Sigmoid colon (tissue), 7 donors: ENCODE data around the gene NTRK3. TPM values are rescaled to one million over a fixed set of nuclear protein-coding genes. Genes with fewer than 3 reads are reported as not detected.

ENCODE experiments used
- DNase-seq: peaks from one replicate; pipeline ENCODE4 v3.0.0-alpha.2; 2019
- H3K27ac ChIP-seq, 4 donors: fragments of 200-600 bp; sonication (generic); one replicate each; pipeline ENCODE4 v1.5.1; 2016 to 2019; ENCODE audit warnings: mild to moderate bottlenecking in 1 of 4
- H3K27me3 ChIP-seq, 3 donors: fragments of 200-600 bp; sonication (generic); one replicate each; pipeline ENCODE4 v1.5.1; 2019; ENCODE audit warnings: mild to moderate bottlenecking in 1 of 3
- H3K36me3 ChIP-seq, 4 donors: fragments of 200-600 bp; sonication (generic); one replicate each; pipeline ENCODE4 v1.5.1; 2016 to 2019
- H3K4me1 ChIP-seq, 4 donors: fragments of 200-600 bp; sonication (generic); one replicate each; pipeline ENCODE4 v1.5.1; 2017 to 2019
- H3K4me3 ChIP-seq, 4 donors: fragments of 200-600 bp; sonication (generic); one replicate each; pipeline ENCODE4 v1.5.1; 2017 to 2019; ENCODE audit warnings: mild to moderate bottlenecking in 2 of 4, moderate library complexity in 1 of 4
- H3K9me3 ChIP-seq, 4 donors: fragments of 200-600 bp in 3 of 4; sonication (generic) in 3 of 4; one replicate each; pipeline versions ENCODE4 v1.5.1 to v1.6.1; 2013 to 2019
- CTCF ChIP-seq, 4 experiments: fragments of 450-650 bp in 3 of 4; fragments of 200-600 bp in 1 of 4; IDR thresholded peaks; one replicate each; pipeline ENCODE4 v1.5.1; 2016 to 2019; ENCODE audit warnings: antibody characterized with exemption in 4 of 4, mild to moderate bottlenecking in 3 of 4, moderate library complexity in 2 of 4
- EP300 ChIP-seq, 4 donors: sonication (generic); formaldehyde crosslinking; IDR thresholded peaks; one replicate each; pipeline ENCODE4 v1.6.1; 2017; ENCODE audit warnings: antibody characterized with exemption in 4 of 4
- POLR2A ChIP-seq, 2 donors: fragments of 450-650 bp; IDR thresholded peaks; one replicate each; pipeline ENCODE4 v1.6.1; 2016; ENCODE audit warnings: antibody characterized with exemption in 2 of 2, mild to moderate bottlenecking in 2 of 2, moderate library complexity in 2 of 2
- POLR2AphosphoS5 ChIP-seq, 4 donors: sonication (generic); formaldehyde crosslinking; IDR thresholded peaks; one replicate each; pipeline ENCODE4 v1.6.1; 2017; ENCODE audit warnings: antibody characterized with exemption in 4 of 4
- WGBS, 2 donors: extraction: QIAGEN DNeasy Blood & Tissue Kit; methylation state at CpG; one replicate each; pipeline ENCODE4 v1.1.7; 2013; 5-methylcytosine and 5-hydroxymethylcytosine counted together
- intact Hi-C: fragments of 100-400 bp; cut with DNase I; formaldehyde crosslinking; loops from one replicate; pipeline ENCODE4 v1.15.1; 2023
- polyA plus RNA-seq, 3 donors: library from polyadenylated mRNA; stranded (reverse); fragments of 200-250 nt; gene quantifications; one replicate each; pipeline ENCODE4 v1.2.3, GENCODE V29; 2013
- total RNA-seq, 4 donors: library from RNA; depleted of rRNA; stranded (reverse); fragments of >200 nt; gene quantifications; one replicate each; pipeline ENCODE4 v1.1.0, GENCODE V29; 2016
- donor health status: healthy with polysubstance abuse.
- donor health status: Bipolar disorder and iron deficiency.
- donor health status: healthy.

The NTRK3 gene
- total and polyA plus RNA-seq, 7 donors, result 1.1 to 13.0 (median 3.6) TPM; not detected in 2

- WGBS, 2 donors, result 90% methylated on average over 13 of the region's 13 CpGs
- Histone ChIP-seq H3K4me1 (no peaks in the 10 kb centered on the region), H3K9me3 (no peaks in the 10 kb centered on the region), H3K36me3 (no peaks in the 10 kb centered on the region), H3K27me3 (no peaks in the 10 kb centered on the region), H3K4me3 (no peak overlapping the region), H3K27ac (no peak overlapping the region)
- TF ChIP-seq CTCF (IDR thresholded peaks at IDR 0.05) (no peak), POLR2A (IDR thresholded peaks at IDR 0.05) (no peak), POLR2AphosphoS5 (IDR thresholded peaks at IDR 0.05) (no peak), EP300 (IDR thresholded peaks at IDR 0.05) (no peak)
- intact Hi-C loops, result no loop called here
- DNase-seq, result no peak
These were observed 223.8 kb downstream of the NTRK3 start for GRCh38 chr15:88032787-88033186.

- TF ChIP-seq EP300 (IDR thresholded peaks at IDR 0.05) (no peak), POLR2AphosphoS5 (IDR thresholded peaks at IDR 0.05) (no peak), CTCF (IDR thresholded peaks at IDR 0.05) (no peak), POLR2A (IDR thresholded peaks at IDR 0.05) (no peak)
- DNase-seq, result no peak
- no peaks in the 10 kb centered on the region for H3K4me1 ChIP-seq
- H3K4me3 ChIP-seq, result no peak overlapping the region
- no peaks in the 10 kb centered on the region for H3K9me3 ChIP-seq
- H3K27ac ChIP-seq, result no peak overlapping the region
- H3K36me3 ChIP-seq, result no peaks in the 10 kb centered on the region
- H3K27me3 ChIP-seq, result no peaks in the 10 kb centered on the region
- intact Hi-C loops, result no loop called here
- 62 to 76% methylated on average over 2 of the region's 2 CpGs for WGBS, 2 donors
These were observed 225.1 kb downstream of the NTRK3 start for GRCh38 chr15:88031461-88031860.

GRCh38 chr15:88029696-88030095 lies 226.8 kb downstream of the NTRK3 start:
- 64 to 73% methylated on average over 2 of the region's 2 CpGs for WGBS, 2 donors
- DNase-seq, result no peak
- H3K27me3 ChIP-seq, result no peaks in the 10 kb centered on the region
- H3K36me3 ChIP-seq, result no peaks in the 10 kb centered on the region
- H3K4me1 ChIP-seq, result no peaks in the 10 kb centered on the region
- no peaks in the 10 kb centered on the region for H3K9me3 ChIP-seq
- no peak overlapping the region for H3K4me3 ChIP-seq
- no peak overlapping the region for H3K27ac ChIP-seq
- TF ChIP-seq POLR2AphosphoS5 (IDR thresholded peaks at IDR 0.05), result no peak
- no peak for TF ChIP-seq EP300 (IDR thresholded peaks at IDR 0.05)
- no peak for TF ChIP-seq POLR2A (IDR thresholded peaks at IDR 0.05)
- no peak for TF ChIP-seq CTCF (IDR thresholded peaks at IDR 0.05)
- intact Hi-C loops, result no loop called here

- no peaks in the 10 kb centered on the region for H3K36me3 ChIP-seq
- no peak for DNase-seq
These were observed 228.5 kb downstream of the NTRK3 start for GRCh38 chr15:88028024-88028423.

More at GRCh38 chr15:88028024-88028423, 228.5 kb downstream of the NTRK3 start:
- Histone ChIP-seq H3K4me1 (no peaks in the 10 kb centered on the region), H3K4me3 (no peak overlapping the region), H3K27ac (no peak overlapping the region), H3K9me3 (no peaks in the 10 kb centered on the region), H3K27me3 (no peaks in the 10 kb centered on the region)
- intact Hi-C loops, result no loop called here
- WGBS, 2 donors, result 64 to 83% methylated on average over 3 of the region's 3 CpGs
- TF ChIP-seq CTCF (IDR thresholded peaks at IDR 0.05), result no peak
